K562 (cell line): ENCODE measurements around the gene OSGEP. TPM values are rescaled to one million over a fixed set of nuclear protein-coding genes. Genes with fewer than 3 reads are reported as not detected.
A peak's percentile ranks its signal among the peaks of the same experiment; 100 is the strongest.

Source experiments
- AFF1 ChIP-seq, 2 experiments: fragments of 450-650 bp; IDR thresholded peaks; 2 replicates each; pipeline ENCODE4 v1.6.1; 2018; ENCODE audit warnings: mild to moderate bottlenecking in 2 of 2, low read depth in 1 of 2; ENCODE audit not compliant: partially characterized antibody in 2 of 2
- CLOCK ChIP-seq: fragments of 250-450 bp; sonication (Bioruptor Pico); IDR thresholded peaks from 2 replicates; pipeline ENCODE4 v1.4.0; 2020; ENCODE audit warnings: mild to moderate bottlenecking, moderate library complexity, borderline replicate concordance
- ELK3 ChIP-seq: fragments of 450-650 bp; formaldehyde crosslinking; IDR thresholded peaks from 2 replicates; pipeline ENCODE4 v1.4.0; 2020; ENCODE audit warnings: mild to moderate bottlenecking
- FUS ChIP-seq: fragments of 200-400 bp; formaldehyde crosslinking; optimal IDR thresholded peaks from 2 replicates; pipeline ENCODE3; 2017; ENCODE audit warnings: low read depth, low read length
- GATAD2B ChIP-seq: fragments of 450-650 bp; IDR thresholded peaks from 2 replicates; pipeline ENCODE4 v1.6.1; 2017; ENCODE audit warnings: mild to moderate bottlenecking, borderline replicate concordance
- HIVEP1 ChIP-seq: fragments of 250-450 bp; sonication (Bioruptor Pico); IDR thresholded peaks from 2 replicates; pipeline ENCODE4 v1.4.0; 2020; ENCODE audit warnings: mild to moderate bottlenecking
- PHB ChIP-seq: fragments of 250-450 bp; sonication (Bioruptor Pico); IDR thresholded peaks from 2 replicates; pipeline ENCODE4 v1.5.0; 2021
- PYGO2 ChIP-seq: fragments of 450-650 bp; IDR thresholded peaks from 2 replicates; pipeline ENCODE4 v1.6.1; 2016; ENCODE audit warnings: mild to moderate bottlenecking, missing genetic modification characterization, moderate library complexity, missing compliant biosample characterization
- RCOR1 ChIP-seq, 2 experiments: IDR thresholded peaks; 2 replicates each; pipeline ENCODE4 v1.6.1; 2012; ENCODE audit warnings: low read depth in 2 of 2, low read length in 2 of 2, borderline replicate concordance in 1 of 2, improper control_type of control experiment in 1 of 2
- RFX5 ChIP-seq: IDR thresholded peaks from 2 replicates; pipeline ENCODE4 v1.6.1; 2011; ENCODE audit warnings: low read depth, mild to moderate bottlenecking, improper control_type of control experiment, low read length
- SFPQ ChIP-seq: fragments of 200-400 bp; formaldehyde crosslinking; IDR thresholded peaks from 2 replicates; pipeline ENCODE4 v1.6.1; 2017; ENCODE audit warnings: mild to moderate bottlenecking, low read depth, low read length, moderate library complexity
- ZFX ChIP-seq: sonication (generic); formaldehyde crosslinking; IDR thresholded peaks from 2 replicates; pipeline ENCODE4 v1.8.0; 2022; ENCODE audit warnings: mild to moderate bottlenecking, missing genetic modification reagents, moderate library complexity
- ZKSCAN3 ChIP-seq: fragments of 250-450 bp; sonication (Bioruptor Pico); IDR thresholded peaks from 2 replicates; pipeline ENCODE4 v1.4.0; 2020
- ZNF431 ChIP-seq: sonication (generic); formaldehyde crosslinking; IDR thresholded peaks from 2 replicates; pipeline ENCODE4 v1.8.0; 2022; ENCODE audit warnings: mild to moderate bottlenecking, missing genetic modification reagents
- polyA plus RNA-seq, 8 experiments: library from polyadenylated mRNA; depleted of rRNA in 4 of 8; stranded (reverse) in 5 of 8; unstranded in 3 of 8; fragments of >200 nt; fragmentation: Nextera tagmentation in 2 of 8; fragmentation: Illumina TruSeq in 1 of 8; extraction: Ambion mirVana in 2 of 8; extraction: Trizol in 1 of 8; gene quantifications; 2 replicates each; pipeline versions ENCODE4 v1.2.1 to v1.2.3, GENCODE V29; 2011 to 2014; ENCODE audit warnings: inconsistent platforms in 1 of 8, missing spikeins in 1 of 8
- total RNA-seq, 7 experiments: library from RNA; depleted of rRNA in 6 of 7; stranded (reverse); fragments of >200 nt in 6 of 7; fragmentation: Illumina TruSeq in 2 of 7; extraction: Trizol in 2 of 7; gene quantifications; 2 replicates each; pipeline versions ENCODE4 v1.2.1 to v1.2.3, GENCODE V29; 2011 to 2021; ENCODE audit warnings: low replicate concordance in 1 of 7

OSGEP gene
- total and polyA plus RNA-seq, 9 of the 15 experiments (the other 6 are each of a cell fraction or from before 2014, with no cell fraction given): 32.1 to 59.2 (median 44.1) TPM

GRCh38 chr14:20412876-20413743 lies 41.5 kb downstream of the OSGEP start, which contains the start of gene TEP1 (continued):
- no peak for TF ChIP-seq AFF1 (IDR thresholded peaks at IDR 0.05; ENCODE audit: low read depth in 1 of 2, partially characterized antibody in 2 of 2)
- no peak for TF ChIP-seq RCOR1 (IDR thresholded peaks at IDR 0.05; ENCODE audit: borderline replicate concordance in 1 of 2, low read depth in 2 of 2, low read length in 2 of 2)
- no peak for TF ChIP-seq HIVEP1 (CRISPR knock-in tag)
- no peak for TF ChIP-seq FUS
- TF ChIP-seq ZKSCAN3 (CRISPR knock-in tag): no peak
- no peak for TF ChIP-seq ELK3 (CRISPR knock-in tag)
- no peak for TF ChIP-seq RFX5
- no peak for TF ChIP-seq PHB (CRISPR knock-in tag)
- TF ChIP-seq PYGO2: no peak
- no peak for TF ChIP-seq GATAD2B
- TF ChIP-seq SFPQ: no peak
- no peak for TF ChIP-seq ZNF431 (CRISPR knock-in tag)
- no peak for TF ChIP-seq CLOCK
- peak; percentile 36; the same call in 1 of the 2 replicates for TF ChIP-seq ZFX (CRISPR knock-in tag)
